BLaER1 treated with 17β-estradiol and CSF1 and Interleukin-3, amounts not matched to agents 10 nM and 100 nM (cell line): ENCODE data around the gene FAM193A.
"Not testable (repeated sequence)": the region's sequence is repeated elsewhere in the genome, so short reads cannot be mapped to it uniquely, and the experiment has no call there.

ENCODE experiments used
- H3K27ac ChIP-seq, 11 experiments: shearing (Covaris generic); formaldehyde crosslinking; 2 replicates each; pipeline ENCODE4 v1.8.1; 2022
- H3K27me3 ChIP-seq, 11 experiments: shearing (Covaris generic); formaldehyde crosslinking; 2 replicates each; pipeline ENCODE4 v1.8.1; 2022
- H3K36me3 ChIP-seq, 11 experiments: shearing (Covaris generic); formaldehyde crosslinking; 2 replicates each; pipeline ENCODE4 v1.8.1; 2022
- H3K4me1 ChIP-seq, 10 experiments: shearing (Covaris generic); formaldehyde crosslinking; 2 replicates each; pipeline ENCODE4 v1.8.1; 2022
- H3K4me2 ChIP-seq, 11 experiments: shearing (Covaris generic); formaldehyde crosslinking; 2 replicates each; pipeline ENCODE4 v1.8.1; 2022
- H3K4me3 ChIP-seq, 10 experiments: shearing (Covaris generic); formaldehyde crosslinking; 2 replicates each; pipeline ENCODE4 v1.8.1; 2022
- H3K9ac ChIP-seq, 11 experiments: shearing (Covaris generic); formaldehyde crosslinking; 2 replicates each; pipeline ENCODE4 v1.8.1; 2022
- H3K9me3 ChIP-seq, 11 experiments: shearing (Covaris generic); formaldehyde crosslinking; replicated peaks in 1 of 11; 2 replicates each; pipeline ENCODE4 v1.8.1; 2022
- H4K20me1 ChIP-seq, 11 experiments: shearing (Covaris generic); formaldehyde crosslinking; 2 replicates each; pipeline ENCODE4 v1.8.1; 2022
- Cebpa-rat ChIP-seq, 11 experiments: shearing (Covaris generic); IDR thresholded peaks; 2 replicates each; pipeline ENCODE4 v1.8.1; 2022

Gene FAM193A

GRCh38 chr4:2671267-2671895 lies 134.9 kb downstream of the FAM193A start:
- no peak for TF ChIP-seq Cebpa-rat (IDR thresholded peaks at IDR 0.05)
- Histone ChIP-seq H3K9me3 (peaks cover 0 to 18% (median 3%) of the 10 kb centered on the region in 11 experiments; a peak in 8 of 22 replicates), H3K4me2 (peak overlapping the region; percentile 45 to 95 (median 76)), H3K9ac (peak overlapping the region in 5 of 11 experiments; percentile 5 to 65 (median 42); a peak in 9 of 22 replicates), H3K27me3 (no peaks in the 10 kb centered on the region), H3K4me3 (peak overlapping the region in 4 of 10 experiments; percentile 1 to 45 (median 26); a peak in 5 of 20 replicates), H3K4me1 (peaks cover 49 to 68% (median 61%) of the 10 kb centered on the region in 10 experiments), H3K27ac (peak overlapping the region in 7 of 11 experiments; percentile 2 to 50 (median 27); a peak in 10 of 22 replicates), H3K36me3 (peaks cover 70 to 96% (median 81%) of the 10 kb centered on the region in 11 experiments), H4K20me1 (peaks cover 3 to 91% (median 37%) of the 10 kb centered on the region in 11 experiments; a peak in 16 of 22 replicates)

DNA sequence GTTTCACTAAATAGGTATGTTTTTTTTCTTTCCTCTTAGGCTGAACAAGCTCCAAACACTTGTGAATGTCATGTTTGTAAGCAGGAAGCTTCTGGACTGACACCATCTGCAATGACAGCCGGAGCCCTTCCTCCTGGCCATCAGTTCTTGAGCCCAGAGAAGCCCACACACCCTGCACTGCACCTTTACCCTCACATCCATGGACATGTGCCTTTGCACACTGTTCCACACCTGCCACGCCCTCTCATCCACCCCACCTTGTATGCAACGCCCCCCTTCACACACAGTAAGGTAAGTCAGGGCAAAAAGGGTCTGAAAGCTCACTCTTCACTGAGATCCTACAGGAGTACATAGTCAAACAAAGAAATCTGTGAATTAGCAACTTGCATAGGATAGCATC lies 135.6 kb downstream of the FAM193A start:
- H3K4me2 ChIP-seq = peak overlapping the region in 9 of 11 experiments; percentile 66 to 95 (median 77); a peak in 15 of 22 replicates
- H3K27me3 ChIP-seq = no peaks in the 10 kb centered on the region
- peak overlapping the region in 2 of 11 experiments; percentile 19 to 42; a peak in 2 of 22 replicates for H3K9ac ChIP-seq
- H3K4me3 ChIP-seq = no peak overlapping the region
- peak overlapping the region in 3 of 11 experiments; percentile 16 to 50 (median 30); a peak in 5 of 22 replicates for H3K27ac ChIP-seq
- H4K20me1 ChIP-seq = peaks cover 3 to 91% (median 30%) of the 10 kb centered on the region in 11 experiments; a peak in 16 of 22 replicates
- H3K4me1 ChIP-seq = peaks cover 47 to 61% (median 57%) of the 10 kb centered on the region in 10 experiments
- H3K36me3 ChIP-seq = peaks cover 76 to 96% (median 88%) of the 10 kb centered on the region in 11 experiments
- H3K9me3 ChIP-seq = peaks cover 0 to 25% (median 10%) of the 10 kb centered on the region in 11 experiments; a peak in 11 of 22 replicates
- no peak for TF ChIP-seq Cebpa-rat (IDR thresholded peaks at IDR 0.05)

DNA sequence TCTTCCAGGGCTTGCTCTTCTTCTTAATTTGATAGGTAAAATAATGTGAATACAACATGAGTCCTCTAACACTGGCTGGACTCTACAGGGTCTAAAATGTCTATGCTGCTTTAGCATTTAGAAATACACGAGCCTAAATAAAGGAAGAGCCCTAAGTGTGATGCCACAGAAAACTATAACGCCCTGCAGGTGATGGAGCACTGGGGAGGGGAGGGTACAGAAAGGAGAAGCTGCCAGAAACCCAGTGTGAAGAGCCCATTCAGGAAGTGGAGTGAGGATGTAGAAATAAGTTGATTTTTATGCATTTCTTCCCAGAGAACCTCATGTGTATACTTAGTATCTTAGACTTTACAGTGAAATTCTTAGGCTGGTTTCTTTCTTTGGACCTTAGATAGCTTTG lies 136.3 kb downstream of the FAM193A start:
- TF ChIP-seq Cebpa-rat (IDR thresholded peaks at IDR 0.05) = no peak
- Histone ChIP-seq H3K27ac (no peak overlapping the region), H3K9me3 (peaks cover 0 to 25% (median 13%) of the 10 kb centered on the region in 11 experiments; a peak in 11 of 22 replicates), H3K4me2 (peak overlapping the region in 10 of 11 experiments; percentile 1 to 95 (median 74); a peak in 7 of 22 replicates), H3K4me3 (no peak overlapping the region), H3K4me1 (peaks cover 41 to 55% (median 52%) of the 10 kb centered on the region in 10 experiments), H3K9ac (no peak overlapping the region), H3K27me3 (no peaks in the 10 kb centered on the region), H3K36me3 (peaks cover 82 to 100% (median 92%) of the 10 kb centered on the region in 11 experiments), H4K20me1 (peaks cover 3 to 91% (median 29%) of the 10 kb centered on the region in 11 experiments; a peak in 16 of 22 replicates)

DNA sequence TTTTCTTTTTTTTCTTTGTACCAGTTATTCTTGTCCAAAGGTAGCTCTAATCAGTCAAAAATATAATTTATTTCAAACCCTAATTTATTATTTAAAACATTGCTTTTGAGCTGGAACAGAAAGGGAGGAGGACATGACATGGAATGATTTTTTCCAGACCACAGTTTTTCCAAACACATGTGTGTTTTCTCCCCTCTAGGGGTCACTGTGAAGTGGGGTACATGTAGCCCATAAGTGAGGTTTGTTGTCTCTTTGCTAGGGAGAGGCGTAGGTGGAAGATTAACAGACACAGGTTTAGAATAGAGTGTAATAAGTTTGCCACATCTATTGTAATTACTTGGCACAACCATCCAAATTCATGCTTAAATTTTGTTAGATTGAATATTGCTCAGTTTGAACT lies 136.7 kb downstream of the FAM193A start:
- Histone ChIP-seq H3K9ac (no peak overlapping the region), H3K36me3 (peaks cover 86 to 100% (median 93%) of the 10 kb centered on the region in 11 experiments), H3K9me3 (peaks cover 0 to 25% (median 13%) of the 10 kb centered on the region in 11 experiments; a peak in 11 of 22 replicates), H3K4me1 (peaks cover 36 to 51% (median 47%) of the 10 kb centered on the region in 10 experiments), H3K27ac (no peak overlapping the region), H3K4me2 (peak overlapping the region in 4 of 11 experiments; percentile 1 to 87 (median 52); a peak in 4 of 22 replicates), H4K20me1 (peaks cover 7 to 90% (median 29%) of the 10 kb centered on the region in 11 experiments; a peak in 16 of 22 replicates), H3K4me3 (no peak overlapping the region), H3K27me3 (no peaks in the 10 kb centered on the region)
- no peak for TF ChIP-seq Cebpa-rat (IDR thresholded peaks at IDR 0.05)

DNA sequence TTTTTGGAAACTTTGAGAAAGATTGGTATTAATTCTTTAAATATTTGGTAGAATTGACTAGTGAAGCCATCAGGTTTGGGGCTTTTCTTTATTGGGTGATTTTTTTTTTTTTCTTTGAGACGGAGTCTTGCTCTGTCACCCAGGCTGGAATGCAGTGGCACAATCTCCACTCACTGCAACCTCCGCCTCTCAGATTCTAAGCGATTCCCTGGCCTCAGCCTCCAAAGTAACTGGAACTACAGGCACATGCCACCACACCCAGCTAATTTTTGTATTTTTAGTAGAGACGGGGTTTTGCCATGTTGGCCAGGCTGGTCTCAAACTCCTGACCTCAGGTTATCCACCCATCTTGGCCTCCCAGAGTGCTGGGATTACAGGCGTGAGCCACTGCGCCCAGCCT lies 143.3 kb downstream of the FAM193A start:
- H3K27me3 ChIP-seq, H3K9ac ChIP-seq, H3K4me3 ChIP-seq, H3K4me1 ChIP-seq, H3K4me2 ChIP-seq, H3K27ac ChIP-seq: not testable (repeated sequence)
- peaks cover 0 to 99% (median 23%) of the 10 kb centered on the region in 11 experiments; a peak in 15 of 22 replicates for H4K20me1 ChIP-seq
- peaks cover 87 to 99% (median 96%) of the 10 kb centered on the region in 11 experiments for H3K36me3 ChIP-seq
- peaks cover 0 to 15% (median 11%) of the 10 kb centered on the region in 11 experiments; a peak in 8 of 22 replicates for H3K9me3 ChIP-seq

GRCh38 chr4:2684486-2684885 lies 148.0 kb downstream of the FAM193A start:
- H4K20me1 ChIP-seq = peaks cover 0 to 100% (median 46%) of the 10 kb centered on the region in 11 experiments; a peak in 20 of 22 replicates
- no peak for TF ChIP-seq Cebpa-rat (IDR thresholded peaks at IDR 0.05)
- H3K36me3 ChIP-seq = peaks cover 83 to 98% (median 93%) of the 10 kb centered on the region in 11 experiments
- H3K4me1 ChIP-seq = peaks cover 10 to 31% (median 24%) of the 10 kb centered on the region in 10 experiments
- H3K4me3 ChIP-seq = no peak overlapping the region
- no peaks in the 10 kb centered on the region for H3K9me3 ChIP-seq
- H3K4me2 ChIP-seq = no peak overlapping the region
- no peak overlapping the region for H3K9ac ChIP-seq
- H3K27ac ChIP-seq = no peak overlapping the region
- H3K27me3 ChIP-seq = no peaks in the 10 kb centered on the region

GRCh38 chr4:2685541-2685940 lies 149.1 kb downstream of the FAM193A start:
- H3K9ac ChIP-seq = no peak overlapping the region
- H3K9me3 ChIP-seq = no peaks in the 10 kb centered on the region
- H3K4me1 ChIP-seq = peaks cover 20 to 42% (median 35%) of the 10 kb centered on the region in 10 experiments
- no peak for TF ChIP-seq Cebpa-rat (IDR thresholded peaks at IDR 0.05)
- H3K27ac ChIP-seq = no peak overlapping the region
- no peak overlapping the region for H3K4me3 ChIP-seq
- H3K36me3 ChIP-seq = peaks cover 75 to 93% (median 85%) of the 10 kb centered on the region in 11 experiments
- H3K4me2 ChIP-seq = no peak overlapping the region
- no peaks in the 10 kb centered on the region for H3K27me3 ChIP-seq
- peaks cover 0 to 100% (median 48%) of the 10 kb centered on the region in 11 experiments; a peak in 20 of 22 replicates for H4K20me1 ChIP-seq

GRCh38 chr4:2686379-2687265 lies 150.2 kb downstream of the FAM193A start:
- H3K27me3 ChIP-seq = no peaks in the 10 kb centered on the region
- no peak overlapping the region; a peak in 1 of 22 replicates for H3K9ac ChIP-seq
- no peaks in the 10 kb centered on the region for H3K9me3 ChIP-seq
- peaks cover 75 to 93% (median 85%) of the 10 kb centered on the region in 11 experiments for H3K36me3 ChIP-seq
- peaks cover 0 to 100% (median 44%) of the 10 kb centered on the region in 11 experiments; a peak in 20 of 22 replicates for H4K20me1 ChIP-seq
- no peak for TF ChIP-seq Cebpa-rat (IDR thresholded peaks at IDR 0.05)
- H3K4me2 ChIP-seq = peak overlapping the region in 3 of 11 experiments; percentile 9 to 44 (median 20); a peak in 4 of 22 replicates
- H3K4me3 ChIP-seq = no peak overlapping the region
- 0 out of 22 replicates have a peak overlapping the region, but pooled peaks of 1 of the 11 experiments have one; percentile 2 for H3K27ac ChIP-seq
- peaks cover 24 to 52% (median 46%) of the 10 kb centered on the region in 10 experiments for H3K4me1 ChIP-seq
